ENCODE results near the gene GDPD2.

DNA sequence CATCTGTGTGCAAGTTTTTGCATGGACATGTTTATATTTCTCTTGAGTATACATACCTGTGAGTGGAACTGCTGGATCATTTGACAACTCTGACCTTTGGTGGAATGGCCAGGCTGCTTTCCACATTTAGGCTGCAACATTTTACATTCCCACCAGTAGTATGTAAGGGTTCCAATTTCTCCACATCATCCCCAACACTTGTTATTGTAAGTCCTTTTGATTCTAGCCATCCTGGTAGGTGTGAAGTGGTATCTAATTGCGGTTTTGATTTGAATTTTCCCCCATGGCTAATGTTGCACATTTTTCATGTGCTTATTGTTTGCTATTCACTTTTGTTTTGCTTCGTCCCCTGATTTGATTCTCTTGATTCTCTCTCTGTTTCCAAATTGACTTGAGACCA is 37.9 kb downstream of the GDPD2 start:
- no peak for TF ChIP-seq POLR2A (IDR thresholded peaks at IDR 0.05)
- TF ChIP-seq, protein P1, sequence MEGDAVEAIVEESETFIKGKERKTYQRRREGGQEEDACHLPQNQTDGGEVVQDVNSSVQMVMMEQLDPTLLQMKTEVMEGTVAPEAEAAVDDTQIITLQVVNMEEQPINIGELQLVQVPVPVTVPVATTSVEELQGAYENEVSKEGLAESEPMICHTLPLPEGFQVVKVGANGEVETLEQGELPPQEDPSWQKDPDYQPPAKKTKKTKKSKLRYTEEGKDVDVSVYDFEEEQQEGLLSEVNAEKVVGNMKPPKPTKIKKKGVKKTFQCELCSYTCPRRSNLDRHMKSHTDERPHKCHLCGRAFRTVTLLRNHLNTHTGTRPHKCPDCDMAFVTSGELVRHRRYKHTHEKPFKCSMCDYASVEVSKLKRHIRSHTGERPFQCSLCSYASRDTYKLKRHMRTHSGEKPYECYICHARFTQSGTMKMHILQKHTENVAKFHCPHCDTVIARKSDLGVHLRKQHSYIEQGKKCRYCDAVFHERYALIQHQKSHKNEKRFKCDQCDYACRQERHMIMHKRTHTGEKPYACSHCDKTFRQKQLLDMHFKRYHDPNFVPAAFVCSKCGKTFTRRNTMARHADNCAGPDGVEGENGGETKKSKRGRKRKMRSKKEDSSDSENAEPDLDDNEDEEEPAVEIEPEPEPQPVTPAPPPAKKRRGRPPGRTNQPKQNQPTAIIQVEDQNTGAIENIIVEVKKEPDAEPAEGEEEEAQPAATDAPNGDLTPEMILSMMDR (IDR thresholded peaks at IDR 0.05), result no peak

Data from heart left ventricle (tissue), 13 donors.